HG03280 (cell line): ENCODE data around the gene ZNRD2.
A peak's percentile ranks its signal among the peaks of the same experiment; 100 is the strongest.

Source experiments
- ATAC-seq: cut with Tn5 transposase; IDR thresholded peaks from one replicate; pipeline ENCODE4 v1.9.1; 2021; ENCODE audit warnings: mild to moderate bottlenecking, moderate library complexity; ENCODE audit not compliant: unreplicated experiment

The ZNRD2 gene

DNA sequence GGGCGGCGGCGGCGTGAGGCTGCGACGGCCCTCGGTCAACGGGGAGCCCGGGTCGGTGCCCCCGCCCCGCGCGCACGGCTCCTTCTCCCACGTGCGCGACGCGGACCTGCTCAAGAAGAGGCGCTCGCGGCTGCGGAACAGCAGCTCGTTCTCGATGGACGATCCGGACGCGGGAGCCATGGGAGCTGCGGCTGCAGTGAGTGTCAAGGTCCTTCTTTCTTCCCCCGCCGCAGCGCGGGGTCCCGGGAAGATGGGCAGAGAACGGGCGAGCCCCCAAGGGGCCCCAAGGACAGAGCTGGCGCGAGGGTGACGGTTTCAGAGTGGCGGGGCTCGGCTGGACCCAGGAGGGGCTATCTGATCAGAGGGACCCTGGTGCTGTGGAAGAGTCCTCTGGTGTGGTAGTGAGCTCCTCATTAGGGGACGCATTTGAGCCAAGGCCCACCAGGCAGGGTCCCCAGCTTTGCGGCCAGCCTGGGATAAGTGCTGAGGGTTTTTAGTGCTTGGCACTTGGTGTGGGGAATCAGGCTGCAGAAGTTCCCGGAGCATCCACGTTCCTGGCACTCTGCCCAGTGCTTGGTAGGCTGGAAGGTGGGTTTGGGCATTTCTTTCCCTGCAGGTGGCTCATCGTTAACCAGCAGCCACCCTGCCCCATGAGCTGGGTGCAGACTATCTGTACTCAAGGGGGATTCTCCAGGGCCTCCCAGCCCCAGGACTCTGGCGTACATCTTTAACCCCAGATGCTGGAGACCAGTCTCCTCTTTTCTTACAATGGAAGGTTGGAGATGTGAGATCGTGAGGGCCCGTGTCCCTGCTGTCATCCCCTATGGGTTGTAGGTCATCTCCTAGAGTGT lies 15.3 kb downstream of the ZNRD2 start:
- no peak for ATAC-seq

DNA sequence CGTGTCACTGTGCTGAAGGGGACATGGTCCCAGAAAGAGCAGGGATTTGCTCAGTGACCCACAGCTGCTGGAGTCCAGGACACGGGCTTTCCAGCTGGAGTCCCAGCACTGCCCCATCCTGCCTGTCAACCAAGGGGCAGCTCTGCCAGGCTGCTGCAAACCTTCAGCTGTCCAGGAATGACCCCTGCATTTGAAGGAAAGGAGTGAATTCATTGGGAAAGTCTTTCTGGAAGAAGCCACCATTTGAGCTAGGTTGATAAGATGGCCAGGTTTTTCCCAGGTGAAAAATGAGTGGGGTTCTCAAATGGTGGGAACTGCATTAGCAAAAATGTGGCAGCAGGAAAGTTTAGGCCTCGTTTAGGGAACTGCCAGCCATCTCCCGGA lies 16.0 kb downstream of the ZNRD2 start:
- ATAC-seq: no peak

- ATAC-seq: no peak
These were observed 16.4 kb downstream of the ZNRD2 start for GRCh38 chr11:65586676-65587075.

DNA sequence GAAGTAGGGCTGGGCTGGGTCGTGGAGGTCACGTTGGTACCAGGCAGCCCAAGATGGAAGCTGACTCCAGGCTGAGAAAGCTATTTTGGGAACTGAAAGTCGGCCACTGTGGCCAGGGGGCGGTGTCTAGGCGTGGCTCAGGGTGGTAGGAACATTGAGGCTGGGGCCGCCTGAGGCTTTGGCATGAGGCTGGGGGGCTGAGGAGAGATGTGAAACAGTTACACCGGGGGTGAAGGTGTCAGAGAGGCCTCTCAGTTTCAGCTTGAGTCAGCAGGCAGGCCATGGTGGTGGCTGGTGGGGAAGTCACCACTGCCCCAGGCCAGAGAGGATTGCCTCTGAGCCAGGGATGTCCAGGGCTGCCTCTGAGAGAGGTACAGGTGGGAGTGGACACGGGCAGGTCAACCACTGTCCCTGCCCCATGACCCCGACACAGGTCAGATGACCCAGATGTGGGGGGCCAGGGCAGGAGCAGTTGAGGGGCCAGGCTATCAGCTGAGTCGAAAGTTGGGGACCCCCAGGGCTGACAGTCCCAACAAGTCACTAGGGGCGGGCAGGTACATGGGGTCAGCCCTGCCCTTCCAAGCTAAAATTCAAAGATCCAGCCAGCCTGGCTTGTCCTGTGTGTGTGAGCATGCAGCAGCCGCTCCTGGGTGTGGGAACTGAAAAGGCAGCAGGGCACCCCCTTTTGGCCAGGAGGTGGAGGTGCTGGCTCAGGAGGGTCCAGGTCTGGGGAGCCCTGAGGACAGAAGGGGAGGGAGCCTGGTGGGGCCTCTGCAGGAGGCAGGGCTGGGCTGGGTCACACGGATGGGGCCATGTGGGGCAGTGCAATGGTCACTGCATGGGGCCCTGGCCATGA lies 18.1 kb downstream of the ZNRD2 start:
- peak; percentile 73 for ATAC-seq

- no peak for ATAC-seq
These were observed 19.4 kb downstream of the ZNRD2 start for GRCh38 chr11:65589444-65590239.

DNA sequence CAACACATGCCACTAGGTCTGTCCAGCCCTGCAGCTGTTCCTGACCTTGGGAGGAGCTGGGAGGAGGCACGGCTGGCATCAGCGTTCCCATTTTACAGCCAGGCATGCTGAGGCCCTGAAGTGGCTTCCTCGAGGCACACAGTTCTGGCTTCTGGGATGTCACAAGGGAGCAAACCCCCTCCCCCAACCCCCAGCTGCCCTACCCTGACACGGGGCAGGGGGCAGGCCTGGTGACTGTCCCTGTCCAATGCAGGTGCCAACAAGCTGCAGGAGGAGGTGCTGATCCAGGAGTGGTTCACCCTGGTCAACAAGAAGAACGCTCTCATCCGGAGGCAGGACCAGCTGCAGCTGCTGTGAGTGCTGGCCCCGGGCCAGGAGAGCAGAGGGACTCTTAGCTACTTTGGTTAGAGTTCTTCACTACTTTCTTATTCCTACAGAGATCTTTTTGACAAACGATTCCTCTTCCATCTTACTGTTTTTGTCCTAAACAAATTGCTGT lies 20.0 kb downstream of the ZNRD2 start:
- no peak for ATAC-seq

DNA sequence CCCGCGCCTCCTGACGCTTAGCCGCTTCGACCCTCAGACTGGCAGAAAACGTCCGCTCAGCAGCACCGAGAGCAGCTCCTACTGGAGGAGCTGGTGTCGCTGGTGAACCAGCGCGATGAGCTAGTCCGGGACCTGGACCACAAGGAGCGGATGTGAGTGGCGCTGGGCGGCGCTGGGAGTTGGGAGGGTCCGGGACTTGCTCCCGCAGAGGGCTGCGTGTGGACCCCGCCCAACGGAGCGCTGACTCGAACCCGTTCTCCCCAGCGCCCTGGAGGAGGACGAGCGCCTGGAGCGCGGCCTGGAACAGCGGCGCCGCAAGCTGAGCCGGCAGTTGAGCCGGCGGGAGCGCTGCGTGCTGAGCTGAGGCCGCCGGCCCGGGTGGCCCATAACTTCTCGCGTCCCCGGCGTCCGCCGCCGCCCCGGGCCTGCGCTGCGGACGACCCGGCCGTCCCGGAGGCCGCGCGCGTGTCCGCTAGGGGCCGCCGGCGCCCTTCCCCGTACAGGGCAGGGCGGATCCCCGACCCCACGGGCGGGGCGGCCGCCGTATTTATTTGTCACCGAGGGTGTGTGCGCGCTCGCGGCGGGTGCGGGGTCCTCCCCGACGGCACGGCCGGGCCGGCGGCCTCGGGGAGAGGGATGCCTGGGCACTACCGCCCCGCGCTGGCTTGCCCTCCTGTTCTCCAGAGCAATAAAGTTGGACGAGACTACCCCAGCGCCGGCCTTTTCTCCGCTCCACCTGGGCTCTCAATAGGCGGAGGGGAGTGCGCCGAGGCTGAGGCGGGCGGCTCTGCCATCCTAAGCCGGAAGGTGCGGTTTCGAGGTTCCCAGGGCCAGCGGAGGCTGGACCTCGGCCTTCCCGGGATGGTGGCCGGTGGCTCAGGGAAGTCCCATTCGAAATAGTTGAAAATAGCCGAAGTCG lies 21.9 kb downstream of the ZNRD2 start:
- no peak for ATAC-seq

GRCh38 chr11:65592858-65593517 lies 22.7 kb downstream of the ZNRD2 start:
- no peak for ATAC-seq

- no peak for ATAC-seq
These were observed 23.5 kb downstream of the ZNRD2 start for GRCh38 chr11:65593518-65594414.

GRCh38 chr11:65595131-65595530 lies 24.9 kb downstream of the ZNRD2 start:
- ATAC-seq: no peak

GRCh38 chr11:65595543-65596281 lies 25.4 kb downstream of the ZNRD2 start, which contains the start of gene KCNK7:
TSS of gene KCNK7 (minus strand) at chr11:65595800. CDS start at chr11:65595772, 28 bp downstream.
- no peak for ATAC-seq

DNA sequence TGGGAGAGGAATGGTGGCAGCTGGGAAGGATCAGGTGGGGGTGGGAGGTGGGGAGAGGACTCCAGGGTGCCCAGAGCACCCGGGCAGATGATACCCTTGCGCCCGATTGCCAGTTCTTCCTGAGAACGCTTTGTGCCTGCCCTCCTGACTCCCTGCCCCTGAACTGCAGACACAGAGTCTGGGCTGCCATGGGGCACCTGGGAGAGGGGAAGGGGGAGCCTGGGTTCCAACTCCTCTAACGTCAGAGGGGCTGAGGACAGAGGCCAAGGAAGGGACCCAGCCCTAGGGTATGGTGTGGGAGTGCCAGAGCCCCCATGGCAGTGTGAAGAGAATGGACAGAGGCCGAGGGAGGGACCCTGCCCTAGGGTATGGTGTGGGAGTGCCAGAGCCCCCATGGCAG lies 26.2 kb downstream of the ZNRD2 start:
- ATAC-seq: no peak

- no peak for ATAC-seq
These were observed 28.0 kb downstream of the ZNRD2 start for GRCh38 chr11:65598258-65598699.

DNA sequence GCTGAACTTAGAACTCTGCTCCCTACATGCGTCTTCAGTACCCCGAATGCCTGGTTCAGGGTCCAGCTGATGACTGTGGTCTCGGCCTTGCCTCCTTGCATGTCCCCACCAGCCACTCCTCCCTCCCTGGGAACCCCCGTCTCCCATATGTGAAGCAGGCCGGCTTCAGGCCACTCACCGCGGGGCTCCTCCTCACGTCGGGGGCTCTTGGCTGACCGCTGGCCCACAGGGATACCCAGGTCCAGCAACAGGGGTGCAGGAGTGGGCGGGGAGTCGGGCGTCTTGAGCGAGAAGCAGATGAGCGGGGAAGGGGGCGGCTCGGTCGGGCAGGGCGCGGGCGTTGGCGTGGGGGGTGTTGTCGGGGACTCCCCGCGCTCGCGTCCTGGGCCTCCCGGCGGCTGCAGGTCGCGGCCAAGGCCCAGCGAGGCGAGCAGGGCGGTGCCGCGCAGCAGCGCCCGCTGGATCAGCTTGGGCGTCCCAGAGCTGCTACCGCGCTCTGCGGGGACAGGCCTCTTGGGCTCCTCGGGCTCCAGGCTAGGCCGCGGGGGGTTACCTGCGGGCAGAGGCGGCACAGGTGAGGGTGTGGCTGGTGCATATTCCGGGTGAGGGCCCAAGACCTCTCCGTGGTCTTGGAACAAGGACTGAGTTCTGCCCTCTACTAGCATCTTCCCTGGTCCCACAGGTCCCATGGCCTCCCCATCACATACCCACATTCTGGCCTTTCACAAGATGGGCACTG lies 29.1 kb downstream of the ZNRD2 start:
- no peak for ATAC-seq

DNA sequence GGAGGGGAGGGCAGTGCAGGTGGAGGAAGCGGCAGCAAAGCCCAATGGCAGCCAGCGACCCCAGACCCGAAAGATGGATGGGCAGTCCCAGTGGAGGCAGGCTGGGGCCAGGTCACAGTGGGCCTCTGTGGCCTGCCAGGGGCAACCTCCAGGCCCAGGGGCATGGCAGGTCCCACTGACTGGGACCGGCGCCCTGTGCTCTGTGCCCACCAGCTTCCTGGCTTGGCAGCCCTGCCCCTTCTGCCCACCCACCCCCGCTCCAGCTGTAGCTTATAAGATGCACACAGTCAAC lies 29.6 kb downstream of the ZNRD2 start:
- ATAC-seq: no peak

GRCh38 chr11:65604258-65604657 lies 34.0 kb downstream of the ZNRD2 start:
- ATAC-seq: no peak
